Measurements from ENCODE around the gene ANKFN1. TPM values are rescaled to one million over a fixed set of nuclear protein-coding genes. Genes with fewer than 3 reads are reported as not detected.
"Not testable (repeated sequence)": the region's sequence is repeated elsewhere in the genome, so short reads cannot be mapped to it uniquely, and the experiment has no call there.

Gene ANKFN1
- total RNA-seq, 1 experiment from 2014 or later = not detected

DNA sequence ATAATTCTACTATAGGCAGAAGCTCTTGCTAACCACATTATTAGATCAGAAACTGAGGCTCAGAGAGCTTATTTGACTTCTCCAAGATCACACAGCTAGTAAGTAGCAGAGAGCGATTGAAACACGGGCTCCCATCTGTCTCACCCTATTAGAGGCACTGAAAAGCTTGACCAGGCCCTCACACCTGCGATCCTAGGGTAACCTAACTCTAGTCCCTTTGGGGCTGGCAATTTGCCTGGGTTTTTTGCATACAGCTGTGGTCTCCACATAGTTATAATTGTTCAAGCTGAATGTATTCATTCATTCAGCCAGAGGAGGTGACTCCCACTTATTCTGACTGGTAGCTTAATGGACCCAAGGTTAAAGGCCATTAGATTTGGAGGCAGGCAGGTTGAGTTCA lies 121.2 kb downstream of the ANKFN1 start:
- intact Hi-C loops (cut with micrococcal nuclease; ENCODE audit: unreplicated experiment) = no loop called here
- no peak overlapping the region for H3K27ac ChIP-seq (ENCODE audit: low read length)
- in situ Hi-C loops (cut with HindIII; ENCODE audit: low pct_unique_long_range_greater_than_20kb, low sequenced_read_pairs) = no loop called here
- no peaks in the 10 kb centered on the region for H3K36me3 ChIP-seq (ENCODE audit: control insufficient read depth, insufficient read depth, low read length)
- H3K9me3 ChIP-seq (ENCODE audit: control insufficient read depth, insufficient read depth, low read depth, low read length) = no peaks in the 10 kb centered on the region
- DNase-seq (ENCODE audit: low read depth, low spot score) = no peak
- no peaks in the 10 kb centered on the region for H3K4me1 ChIP-seq (ENCODE audit: control insufficient read depth, insufficient read depth, low read length)
- TF ChIP-seq, protein P1, sequence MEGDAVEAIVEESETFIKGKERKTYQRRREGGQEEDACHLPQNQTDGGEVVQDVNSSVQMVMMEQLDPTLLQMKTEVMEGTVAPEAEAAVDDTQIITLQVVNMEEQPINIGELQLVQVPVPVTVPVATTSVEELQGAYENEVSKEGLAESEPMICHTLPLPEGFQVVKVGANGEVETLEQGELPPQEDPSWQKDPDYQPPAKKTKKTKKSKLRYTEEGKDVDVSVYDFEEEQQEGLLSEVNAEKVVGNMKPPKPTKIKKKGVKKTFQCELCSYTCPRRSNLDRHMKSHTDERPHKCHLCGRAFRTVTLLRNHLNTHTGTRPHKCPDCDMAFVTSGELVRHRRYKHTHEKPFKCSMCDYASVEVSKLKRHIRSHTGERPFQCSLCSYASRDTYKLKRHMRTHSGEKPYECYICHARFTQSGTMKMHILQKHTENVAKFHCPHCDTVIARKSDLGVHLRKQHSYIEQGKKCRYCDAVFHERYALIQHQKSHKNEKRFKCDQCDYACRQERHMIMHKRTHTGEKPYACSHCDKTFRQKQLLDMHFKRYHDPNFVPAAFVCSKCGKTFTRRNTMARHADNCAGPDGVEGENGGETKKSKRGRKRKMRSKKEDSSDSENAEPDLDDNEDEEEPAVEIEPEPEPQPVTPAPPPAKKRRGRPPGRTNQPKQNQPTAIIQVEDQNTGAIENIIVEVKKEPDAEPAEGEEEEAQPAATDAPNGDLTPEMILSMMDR (IDR thresholded peaks at IDR 0.05) = no peak
- no peak for TF ChIP-seq TCF7L2 (IDR thresholded peaks at IDR 0.05; ENCODE audit: low read depth, low read length)
- no peak for TF ChIP-seq POLR2AphosphoS5 (IDR thresholded peaks at IDR 0.05; ENCODE audit: low read depth, low read length)
- TF ChIP-seq REST (IDR thresholded peaks at IDR 0.05; ENCODE audit: insufficient read depth in 1 of 2, low read depth in 2 of 2, low read length in 1 of 2) = no peak
- ChIA-PET POLR2A (no interaction called here), CTCF (no interaction called here)
- ATAC-seq = no peak
- H3K27me3 ChIP-seq (ENCODE audit: control insufficient read depth, insufficient read depth, low read length) = no peaks in the 10 kb centered on the region
- no peak overlapping the region for H3K4me3 ChIP-seq (ENCODE audit: low read depth in 2 of 2, low read length in 2 of 2)
- no TSS peak for BruUV-seq (replicated peaks)

DNA sequence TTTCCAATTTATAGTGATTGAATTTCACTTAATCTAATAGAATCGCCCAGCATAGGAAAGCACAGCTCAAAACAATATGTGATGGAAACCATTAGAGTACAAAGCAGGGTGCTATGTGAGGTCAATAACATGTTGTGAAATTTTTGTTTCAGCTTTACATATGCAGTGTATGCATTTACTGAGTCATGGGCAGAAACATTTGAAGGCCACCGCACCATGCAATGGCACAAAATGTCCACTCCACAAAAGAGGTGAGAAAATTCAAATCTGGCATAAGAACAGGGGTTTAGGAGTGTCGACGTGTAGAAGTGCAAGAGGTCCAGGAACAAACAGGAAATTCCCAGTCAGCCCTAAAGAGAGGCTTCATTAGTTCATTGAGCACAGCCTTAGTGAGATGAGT lies 131.2 kb downstream of the ANKFN1 start:
- H3K9me3 ChIP-seq (ENCODE audit: control insufficient read depth, insufficient read depth, low read depth, low read length) = no peaks in the 10 kb centered on the region
- POLR2A ChIA-PET = no interaction called here
- no TSS peak for BruUV-seq (replicated peaks)
- H3K4me3 ChIP-seq (ENCODE audit: low read depth in 2 of 2, low read length in 2 of 2) = no peak overlapping the region
- intact Hi-C loops (cut with micrococcal nuclease; ENCODE audit: unreplicated experiment) = no loop called here
- DNase-seq (ENCODE audit: low read depth, low spot score) (no peak), ATAC-seq (no peak)
- no peaks in the 10 kb centered on the region for H3K4me1 ChIP-seq (ENCODE audit: control insufficient read depth, insufficient read depth, low read length)
- H3K27ac ChIP-seq (ENCODE audit: low read length) = no peak overlapping the region
- H3K36me3 ChIP-seq (ENCODE audit: control insufficient read depth, insufficient read depth, low read length) = no peaks in the 10 kb centered on the region
- in situ Hi-C loops (cut with HindIII; ENCODE audit: low pct_unique_long_range_greater_than_20kb, low sequenced_read_pairs) = no loop called here
- TF ChIP-seq, protein P1 (IDR thresholded peaks at IDR 0.05) = no peak
- TF ChIP-seq SIN3A (IDR thresholded peaks at IDR 0.05; ENCODE audit: borderline replicate concordance, insufficient read depth, low read depth, low read length) (no peak), POLR2AphosphoS5 (IDR thresholded peaks at IDR 0.05; ENCODE audit: low read depth, low read length) (no peak), REST (IDR thresholded peaks at IDR 0.05; ENCODE audit: insufficient read depth in 1 of 2, low read depth in 2 of 2, low read length in 1 of 2) (no peak), TCF7L2 (IDR thresholded peaks at IDR 0.05; ENCODE audit: low read depth, low read length) (no peak)
- H3K27me3 ChIP-seq (ENCODE audit: control insufficient read depth, insufficient read depth, low read length) = no peaks in the 10 kb centered on the region
- CTCF ChIA-PET = no interaction called here

DNA sequence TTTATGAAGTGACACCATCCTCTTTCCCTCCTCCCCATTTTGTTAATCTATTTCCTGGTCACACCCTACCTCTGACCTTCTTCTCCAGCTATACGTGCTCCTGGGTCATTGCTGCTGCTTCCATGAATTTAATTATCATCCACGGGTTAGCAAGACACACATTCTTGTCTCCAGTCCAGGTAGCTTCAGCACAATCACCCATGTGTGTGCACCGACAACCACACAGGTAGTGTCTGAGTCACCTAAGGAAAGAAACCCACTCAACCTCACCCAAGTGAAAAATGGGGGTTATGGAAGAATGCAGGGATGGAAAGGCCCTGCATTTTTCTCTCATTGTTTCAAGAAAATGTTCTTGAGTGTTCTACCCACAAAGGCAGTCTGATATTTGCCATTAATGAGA lies 135.5 kb downstream of the ANKFN1 start:
- H3K27ac ChIP-seq (ENCODE audit: low read length); CTCF ChIA-PET; DNase-seq (ENCODE audit: low read depth, low spot score); BruUV-seq (replicated peaks); H3K9me3 ChIP-seq (ENCODE audit: control insufficient read depth, insufficient read depth, low read depth, low read length); H3K27me3 ChIP-seq (ENCODE audit: control insufficient read depth, insufficient read depth, low read length); intact Hi-C loops (cut with micrococcal nuclease; ENCODE audit: unreplicated experiment); in situ Hi-C loops (cut with HindIII; ENCODE audit: low pct_unique_long_range_greater_than_20kb, low sequenced_read_pairs); H3K4me3 ChIP-seq (ENCODE audit: low read depth in 2 of 2, low read length in 2 of 2); H3K4me1 ChIP-seq (ENCODE audit: control insufficient read depth, insufficient read depth, low read length); ATAC-seq; POLR2A ChIA-PET; H3K36me3 ChIP-seq (ENCODE audit: control insufficient read depth, insufficient read depth, low read length): not testable (repeated sequence)
